GM19463 (cell line): ENCODE results near the gene PCNT.
A peak's percentile ranks its signal among the peaks of the same experiment; 100 is the strongest.

Experiments
- ATAC-seq: cut with Tn5 transposase; IDR thresholded peaks from one replicate; pipeline ENCODE4 v1.9.1; 2021; ENCODE audit warnings: mild to moderate bottlenecking, moderate library complexity; ENCODE audit not compliant: unreplicated experiment

PCNT gene, protein sequence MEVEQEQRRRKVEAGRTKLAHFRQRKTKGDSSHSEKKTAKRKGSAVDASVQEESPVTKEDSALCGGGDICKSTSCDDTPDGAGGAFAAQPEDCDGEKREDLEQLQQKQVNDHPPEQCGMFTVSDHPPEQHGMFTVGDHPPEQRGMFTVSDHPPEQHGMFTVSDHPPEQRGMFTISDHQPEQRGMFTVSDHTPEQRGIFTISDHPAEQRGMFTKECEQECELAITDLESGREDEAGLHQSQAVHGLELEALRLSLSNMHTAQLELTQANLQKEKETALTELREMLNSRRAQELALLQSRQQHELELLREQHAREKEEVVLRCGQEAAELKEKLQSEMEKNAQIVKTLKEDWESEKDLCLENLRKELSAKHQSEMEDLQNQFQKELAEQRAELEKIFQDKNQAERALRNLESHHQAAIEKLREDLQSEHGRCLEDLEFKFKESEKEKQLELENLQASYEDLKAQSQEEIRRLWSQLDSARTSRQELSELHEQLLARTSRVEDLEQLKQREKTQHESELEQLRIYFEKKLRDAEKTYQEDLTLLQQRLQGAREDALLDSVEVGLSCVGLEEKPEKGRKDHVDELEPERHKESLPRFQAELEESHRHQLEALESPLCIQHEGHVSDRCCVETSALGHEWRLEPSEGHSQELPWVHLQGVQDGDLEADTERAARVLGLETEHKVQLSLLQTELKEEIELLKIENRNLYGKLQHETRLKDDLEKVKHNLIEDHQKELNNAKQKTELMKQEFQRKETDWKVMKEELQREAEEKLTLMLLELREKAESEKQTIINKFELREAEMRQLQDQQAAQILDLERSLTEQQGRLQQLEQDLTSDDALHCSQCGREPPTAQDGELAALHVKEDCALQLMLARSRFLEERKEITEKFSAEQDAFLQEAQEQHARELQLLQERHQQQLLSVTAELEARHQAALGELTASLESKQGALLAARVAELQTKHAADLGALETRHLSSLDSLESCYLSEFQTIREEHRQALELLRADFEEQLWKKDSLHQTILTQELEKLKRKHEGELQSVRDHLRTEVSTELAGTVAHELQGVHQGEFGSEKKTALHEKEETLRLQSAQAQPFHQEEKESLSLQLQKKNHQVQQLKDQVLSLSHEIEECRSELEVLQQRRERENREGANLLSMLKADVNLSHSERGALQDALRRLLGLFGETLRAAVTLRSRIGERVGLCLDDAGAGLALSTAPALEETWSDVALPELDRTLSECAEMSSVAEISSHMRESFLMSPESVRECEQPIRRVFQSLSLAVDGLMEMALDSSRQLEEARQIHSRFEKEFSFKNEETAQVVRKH (N-terminal part only)

GRCh38 chr21:46323710-46324389, at the start of gene PCNT, which contains the start of gene C21orf58:
PCNT (plus strand) TSS chr21:46324156; CDS start chr21:46324229, 73 bp downstream.
C21orf58 (minus strand) TSS chr21:46323870; CDS start chr21:46322738, 1,132 bp downstream.
- ATAC-seq, result peak; percentile 74

- no peak for ATAC-seq
Observed at GRCh38 chr21:46274797-46275390, 49.1 kb upstream of the PCNT start.

- ATAC-seq, result no peak
Observed at GRCh38 chr21:46284077-46284644, 39.8 kb upstream of the PCNT start.

GRCh38 chr21:46284733-46285132, 39.2 kb upstream of the PCNT start:
- no peak for ATAC-seq

DNA sequence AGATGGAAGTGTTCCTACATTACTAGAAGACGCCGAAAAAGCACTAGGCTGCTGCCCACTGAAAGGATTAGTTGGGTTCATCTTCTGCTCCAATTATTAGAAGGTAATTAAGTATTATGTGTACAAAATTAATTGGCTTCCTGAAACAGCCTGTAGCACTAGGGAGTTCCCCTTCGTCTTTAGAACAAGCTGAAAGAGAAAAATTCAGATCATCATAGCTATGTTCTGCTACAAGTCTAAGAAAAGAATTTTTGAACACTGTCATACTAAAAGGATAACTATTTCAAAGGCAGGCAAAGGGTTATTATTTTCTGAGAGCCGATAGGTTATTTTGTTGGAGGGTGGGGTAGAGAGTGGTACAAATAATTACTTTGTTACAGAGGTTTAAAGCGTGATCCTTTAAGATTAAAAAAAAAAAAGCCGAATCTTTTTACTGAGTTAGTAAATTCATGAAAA, 38.7 kb upstream of the PCNT start, which contains the start of gene MCM3AP:
Gene MCM3AP (minus strand): TSS at position 406 of the 456 bp plus-strand sequence. CDS start 325 bp downstream, at position 81.
- ATAC-seq, result no peak

DNA sequence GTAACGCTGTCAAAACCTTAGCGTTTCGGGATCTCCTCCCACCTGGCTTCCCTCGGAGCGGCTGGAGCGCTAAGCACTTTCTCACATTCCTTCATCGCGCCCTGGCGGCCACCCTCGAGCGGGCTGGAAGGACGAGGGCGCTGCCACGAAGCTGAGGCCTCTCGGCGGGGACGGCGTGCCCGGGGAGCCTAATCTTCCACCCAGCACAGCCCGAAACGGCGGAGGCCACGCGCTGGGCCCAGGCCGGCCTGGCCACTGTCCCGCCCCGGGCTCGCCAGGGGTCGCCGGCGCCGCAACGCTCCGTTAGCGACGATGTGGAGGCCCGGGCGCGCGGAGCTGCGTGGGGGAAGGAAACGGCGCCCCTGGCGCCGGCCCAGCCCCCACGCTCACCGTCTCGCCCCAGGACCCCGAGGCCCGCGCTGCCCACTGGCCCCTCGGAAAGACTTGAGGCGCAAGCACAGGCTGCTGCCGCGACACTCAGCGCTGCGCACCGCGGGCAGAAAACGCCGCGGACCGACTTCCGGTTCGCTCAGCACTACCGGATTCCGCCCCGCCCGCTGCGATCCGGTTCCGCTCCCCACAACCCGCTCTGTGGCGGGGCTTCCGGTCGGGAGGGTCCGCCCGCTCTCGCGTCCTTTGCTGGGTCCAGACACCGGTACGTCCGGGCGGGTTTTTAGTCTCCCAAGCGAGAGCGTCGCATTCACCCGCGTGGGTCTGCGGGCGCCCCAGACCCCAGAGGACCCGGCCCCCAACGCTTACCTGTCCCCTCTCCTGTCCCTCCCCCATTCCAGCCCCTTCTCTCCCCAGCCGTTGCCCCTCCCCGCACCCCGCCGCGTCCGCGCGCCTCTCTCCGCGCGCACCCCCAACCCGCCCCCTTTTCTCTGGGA, 38.0 kb upstream of the PCNT start, which contains the start of gene YBEY:
Gene YBEY (plus strand): TSS at position 582 of the 887 bp plus-strand sequence. CDS start 572 bp downstream, outside the sequence.
- ATAC-seq, result peak; percentile 81

DNA sequence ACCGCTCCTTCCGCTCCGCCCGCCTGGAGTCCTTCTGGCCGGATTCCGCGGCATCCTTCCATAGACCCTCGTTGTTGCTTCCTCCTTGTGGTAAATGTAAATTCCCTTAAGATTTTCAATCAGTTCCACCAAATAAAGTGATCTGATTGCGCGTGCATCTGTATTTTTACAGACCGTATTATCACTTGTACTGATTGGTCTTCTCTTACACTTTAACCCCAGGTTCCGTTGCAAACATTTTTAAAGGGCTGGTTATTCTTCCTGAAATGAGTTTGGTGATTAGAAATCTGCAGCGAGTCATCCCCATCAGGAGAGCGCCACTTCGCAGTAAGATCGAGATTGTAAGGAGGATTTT, 37.3 kb upstream of the PCNT start:
- no peak for ATAC-seq

GRCh38 chr21:46287541-46287940, 36.4 kb upstream of the PCNT start:
- no peak for ATAC-seq

DNA sequence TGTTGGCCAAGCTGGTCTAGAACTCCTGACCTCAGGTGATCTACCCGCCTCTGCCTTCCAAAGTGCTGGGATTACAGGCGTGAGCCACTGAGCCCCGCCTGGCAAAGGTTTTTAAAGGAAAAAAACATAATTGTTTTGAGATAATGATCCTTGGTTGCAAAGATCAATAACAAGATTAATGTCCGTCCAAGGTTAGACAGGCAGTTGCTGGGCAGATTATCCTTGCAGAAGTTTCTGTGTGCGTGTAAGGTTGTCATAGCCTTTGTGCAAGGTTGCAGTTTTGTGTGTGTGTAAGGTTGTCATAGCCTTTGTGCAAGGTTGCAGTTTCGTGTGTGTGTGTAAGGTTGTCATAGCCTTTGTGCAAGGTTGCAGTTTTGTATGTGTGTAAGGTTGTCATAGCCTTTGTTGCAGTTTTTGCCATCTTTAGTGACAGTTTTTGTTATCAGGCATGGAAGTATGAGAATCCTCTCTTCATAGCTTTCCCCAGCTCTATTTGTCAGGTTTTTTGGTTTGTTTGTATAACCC, 34.2 kb upstream of the PCNT start:
- ATAC-seq, result no peak

- no peak for ATAC-seq
Observed at GRCh38 chr21:46291561-46291960, 32.4 kb upstream of the PCNT start.

DNA sequence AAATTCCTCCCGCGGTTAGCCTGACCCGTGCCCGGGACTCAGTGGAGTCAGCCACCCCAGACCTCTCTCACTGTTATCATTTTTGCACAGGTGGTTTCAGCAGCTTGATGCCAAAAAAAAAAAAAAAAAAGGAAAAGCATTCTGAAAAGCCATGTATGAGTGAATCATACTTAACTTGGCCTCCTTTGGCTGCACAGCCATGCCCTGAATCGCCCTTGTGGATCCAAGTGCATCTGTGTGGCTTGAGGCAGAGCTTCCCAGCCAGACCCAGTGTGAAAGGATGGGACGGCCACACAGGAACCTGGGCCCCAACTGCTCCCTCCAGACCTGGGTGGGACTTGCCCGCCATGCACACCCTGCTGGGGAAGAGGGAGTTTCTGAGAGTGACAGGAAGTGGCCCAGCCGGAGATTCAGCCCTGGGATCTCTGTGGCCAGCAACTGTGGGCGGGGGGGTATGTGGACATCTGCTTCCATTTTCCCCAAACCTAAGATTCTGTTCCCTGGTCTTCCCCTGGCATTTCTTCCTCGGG, 29.2 kb upstream of the PCNT start:
- no peak for ATAC-seq

GRCh38 chr21:46295177-46295770, 28.7 kb upstream of the PCNT start:
- ATAC-seq, result no peak

- no peak for ATAC-seq
Observed at GRCh38 chr21:46295996-46296752, 27.8 kb upstream of the PCNT start.

DNA sequence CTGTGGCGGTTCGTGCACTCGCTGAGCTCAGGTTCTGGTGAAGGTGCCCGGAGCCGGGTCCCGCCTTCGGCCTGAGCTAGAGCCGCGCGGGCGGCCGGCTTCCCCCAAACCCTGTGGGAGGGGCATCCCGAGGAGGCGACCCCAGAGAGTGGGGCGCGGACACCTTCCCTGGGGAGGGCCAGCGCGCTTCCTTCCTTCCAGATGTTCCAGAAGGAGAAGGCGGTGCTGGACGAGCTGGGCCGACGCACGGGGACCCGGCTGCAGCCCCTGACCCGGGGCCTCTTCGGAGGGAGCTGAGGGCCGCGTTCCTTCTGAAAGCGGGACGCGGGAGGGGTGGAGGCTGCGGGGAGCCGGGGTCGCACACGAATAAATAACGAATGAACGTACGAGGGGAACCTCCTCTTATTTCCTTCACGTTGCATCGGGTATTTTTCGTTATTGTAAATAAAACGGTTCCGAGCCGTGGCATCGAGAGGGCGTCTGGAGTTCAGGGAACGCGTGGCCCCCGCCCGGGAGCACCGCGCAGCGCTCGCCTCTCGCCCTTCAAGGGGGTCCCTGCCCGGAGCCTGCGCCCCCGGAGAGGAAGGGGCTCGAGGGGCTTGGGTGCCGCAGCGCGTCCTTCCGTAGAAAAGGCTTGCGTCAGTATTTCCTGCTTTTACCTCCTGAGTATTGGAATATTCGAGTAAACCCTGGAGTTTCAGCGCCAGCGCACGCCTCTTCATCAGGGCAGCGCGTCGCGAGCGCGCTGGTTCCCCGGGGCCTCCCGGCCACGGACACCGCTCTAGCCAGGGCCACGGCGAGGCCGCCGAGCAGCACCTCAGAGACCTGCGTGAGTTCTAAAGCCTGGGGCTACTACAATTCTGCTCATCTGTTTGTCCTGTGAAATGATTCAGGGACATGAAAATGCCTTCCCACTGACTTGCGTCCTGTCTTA, 26.4 kb upstream of the PCNT start:
- no peak for ATAC-seq

DNA sequence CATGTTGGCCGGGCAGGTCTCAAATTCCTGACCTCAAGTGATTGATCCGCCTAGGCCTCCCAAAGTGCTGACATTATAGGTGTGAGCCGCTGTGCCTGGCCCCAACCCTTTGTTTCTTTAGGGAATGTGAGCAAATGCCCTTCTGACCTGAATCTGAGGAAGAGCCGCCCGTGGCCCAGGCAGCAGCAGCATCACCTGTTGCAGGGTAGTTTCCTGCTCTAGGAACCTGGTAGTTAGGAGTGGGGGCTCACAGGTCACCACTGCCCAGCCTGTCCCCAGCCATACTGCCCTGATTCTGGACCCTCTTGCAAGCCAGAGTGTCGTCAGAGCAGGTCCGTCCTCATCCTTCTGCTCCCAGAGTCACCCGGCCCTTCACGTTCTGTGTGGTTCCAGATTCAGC, 24.8 kb upstream of the PCNT start:
- ATAC-seq, result no peak

DNA sequence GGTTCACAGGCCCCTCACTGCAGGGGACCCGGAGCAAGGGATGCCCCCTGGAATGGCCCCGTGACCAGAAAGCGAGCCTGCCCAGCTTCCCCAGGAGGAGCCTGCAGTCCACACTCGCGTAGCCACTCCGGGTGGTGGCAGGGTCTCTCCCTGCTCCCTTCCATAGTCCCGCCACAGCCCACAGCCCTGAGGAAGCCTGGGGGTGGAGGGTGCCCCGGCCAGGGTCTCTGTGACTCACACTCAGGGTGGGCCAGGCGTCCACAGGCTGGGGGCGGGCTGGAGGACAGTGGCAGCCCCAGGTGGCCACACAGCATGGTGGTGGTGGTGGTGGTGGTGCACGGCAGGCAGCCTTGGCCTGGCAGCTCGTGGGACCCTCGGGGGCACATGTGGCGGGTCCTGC, 22.2 kb upstream of the PCNT start:
- no peak for ATAC-seq
